ENCODE data around the gene GRIK2. TPM values are rescaled to one million over a fixed set of nuclear protein-coding genes. Genes with fewer than 3 reads are reported as not detected.

The GRIK2 gene
- total and polyA plus RNA-seq, 2 donors (not counting 3 experiments of a cell fraction or from before 2014, with no cell fraction given): not detected

DNA sequence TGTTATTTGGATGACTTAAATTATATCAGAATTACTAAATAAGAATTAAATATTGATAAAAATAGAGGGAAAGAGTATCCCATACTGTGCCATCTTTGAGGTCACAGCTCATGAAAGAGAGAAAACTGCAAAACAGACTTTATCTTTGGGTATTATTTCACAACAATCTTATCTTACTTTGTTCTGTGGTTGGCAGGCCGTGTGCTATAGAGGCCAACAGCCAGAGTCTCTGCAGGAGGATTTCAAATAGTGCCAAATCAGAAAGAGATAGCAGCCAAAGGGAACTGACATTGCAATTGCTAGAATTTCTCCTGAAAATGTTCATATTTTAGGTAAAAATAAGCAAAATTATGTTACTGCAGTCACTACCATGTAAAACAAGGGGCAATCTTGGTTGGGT is 354.2 kb downstream of the GRIK2 start:
- Histone ChIP-seq H3K36me3 (ENCODE audit: control insufficient read depth in 2 of 2, extremely low read depth in 1 of 2, insufficient read depth in 2 of 2, low read length in 2 of 2) (no peaks in the 10 kb centered on the region), H3K79me2 (ENCODE audit: control insufficient read depth, insufficient read depth, low read length) (no peaks in the 10 kb centered on the region), H3K4me1 (ENCODE audit: control insufficient read depth, extremely low read depth, insufficient read depth, low read length) (no peaks in the 10 kb centered on the region), H2AFZ (ENCODE audit: low read depth, low read length) (no peak overlapping the region), H3K4me3 (replicated peaks in 1 of 3; ENCODE audit: insufficient read depth in 1 of 3, low read depth in 1 of 3, low read length in 3 of 3) (no peak overlapping the region), H4K20me1 (replicated peaks; ENCODE audit: control insufficient read depth, extremely low read depth, insufficient read depth, low read length) (no peaks in the 10 kb centered on the region), H3K9me3 (replicated peaks; ENCODE audit: control insufficient read depth, insufficient read depth, low read length) (no peaks in the 10 kb centered on the region), H3K9ac (replicated peaks; ENCODE audit: extremely low read depth, insufficient read depth, low read length) (no peak overlapping the region), H3K9me1 (replicated peaks; ENCODE audit: control insufficient read depth, extremely low read depth, insufficient read depth, low read length) (no peaks in the 10 kb centered on the region), H3K27ac (ENCODE audit: insufficient read depth, low read depth, low read length) (no peak overlapping the region), H3K27me3 (ENCODE audit: control insufficient read depth in 2 of 2, insufficient read depth in 2 of 2, low read length in 2 of 2) (no peaks in the 10 kb centered on the region), H3K4me2 (ENCODE audit: insufficient read depth, low read length) (no peak overlapping the region)
- no peak for TF ChIP-seq JUN (IDR thresholded peaks at IDR 0.05; ENCODE audit: borderline replicate concordance, insufficient read depth, insufficient read length, low read depth)
- TF ChIP-seq, protein P1, sequence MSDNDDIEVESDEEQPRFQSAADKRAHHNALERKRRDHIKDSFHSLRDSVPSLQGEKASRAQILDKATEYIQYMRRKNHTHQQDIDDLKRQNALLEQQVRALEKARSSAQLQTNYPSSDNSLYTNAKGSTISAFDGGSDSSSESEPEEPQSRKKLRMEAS (IDR thresholded peaks at IDR 0.05; ENCODE audit: insufficient read depth, insufficient read length): no peak
- TF ChIP-seq MYC (IDR thresholded peaks at IDR 0.05; ENCODE audit: low read depth, low read length): no peak
- TF ChIP-seq FOS (IDR thresholded peaks at IDR 0.05; ENCODE audit: borderline replicate concordance, insufficient read depth, low read length): no peak
- TF ChIP-seq EZH2 (IDR thresholded peaks at IDR 0.05; ENCODE audit: borderline replicate concordance, low read depth, low read length, severe bottlenecking): no peak
- TF ChIP-seq, protein P2, sequence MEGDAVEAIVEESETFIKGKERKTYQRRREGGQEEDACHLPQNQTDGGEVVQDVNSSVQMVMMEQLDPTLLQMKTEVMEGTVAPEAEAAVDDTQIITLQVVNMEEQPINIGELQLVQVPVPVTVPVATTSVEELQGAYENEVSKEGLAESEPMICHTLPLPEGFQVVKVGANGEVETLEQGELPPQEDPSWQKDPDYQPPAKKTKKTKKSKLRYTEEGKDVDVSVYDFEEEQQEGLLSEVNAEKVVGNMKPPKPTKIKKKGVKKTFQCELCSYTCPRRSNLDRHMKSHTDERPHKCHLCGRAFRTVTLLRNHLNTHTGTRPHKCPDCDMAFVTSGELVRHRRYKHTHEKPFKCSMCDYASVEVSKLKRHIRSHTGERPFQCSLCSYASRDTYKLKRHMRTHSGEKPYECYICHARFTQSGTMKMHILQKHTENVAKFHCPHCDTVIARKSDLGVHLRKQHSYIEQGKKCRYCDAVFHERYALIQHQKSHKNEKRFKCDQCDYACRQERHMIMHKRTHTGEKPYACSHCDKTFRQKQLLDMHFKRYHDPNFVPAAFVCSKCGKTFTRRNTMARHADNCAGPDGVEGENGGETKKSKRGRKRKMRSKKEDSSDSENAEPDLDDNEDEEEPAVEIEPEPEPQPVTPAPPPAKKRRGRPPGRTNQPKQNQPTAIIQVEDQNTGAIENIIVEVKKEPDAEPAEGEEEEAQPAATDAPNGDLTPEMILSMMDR (IDR thresholded peaks at IDR 0.05; ENCODE audit: extremely low read depth in 1 of 2, insufficient read depth in 1 of 2, low read depth in 1 of 2, low read length in 2 of 2): no peak
- TF ChIP-seq POLR2AphosphoS5 (IDR thresholded peaks at IDR 0.05; ENCODE audit: insufficient read depth, low read depth, low read length): no peak
- TF ChIP-seq POLR2A (IDR thresholded peaks at IDR 0.05; ENCODE audit: low read depth, low read length): no peak
- DNase-seq (ENCODE audit: low read depth, low spot score): no peak
- FAIRE-seq: no peak
- BruUV-seq (replicated peaks): no TSS peak
- ChIA-PET POLR2A (no interaction called here), CTCF (no interaction called here)
- dilution Hi-C loops (cut with MboI; ENCODE audit: extremely low pct_ligation_motif_present, low sequenced_read_pairs): no loop called here
- intact Hi-C loops (cut with micrococcal nuclease): no loop called here

Measured in endothelial cell of umbilical vein (primary cell).